K562 (cell line): ENCODE results near the gene GMPR2. TPM values are rescaled to one million over a fixed set of nuclear protein-coding genes. Genes with fewer than 3 reads are reported as not detected.

Experiments
- ATF2 ChIP-seq: sonication (generic); formaldehyde crosslinking; IDR thresholded peaks from 2 replicates; pipeline ENCODE4 v1.8.1; 2022; ENCODE audit warnings: missing genetic modification reagents
- ATF7 ChIP-seq: fragments of 450-650 bp; IDR thresholded peaks from 2 replicates; pipeline ENCODE4 v1.7.1; 2014; ENCODE audit warnings: mild to moderate bottlenecking, moderate library complexity
- CHD2 ChIP-seq: IDR thresholded peaks from 2 replicates; pipeline ENCODE4 v1.6.1; 2011; ENCODE audit warnings: low read depth, low read length
- CTBP1 ChIP-seq: fragments of 450-650 bp; IDR thresholded peaks from 2 replicates; pipeline ENCODE4 v1.6.1; 2016; ENCODE audit warnings: borderline replicate concordance
- ERF ChIP-seq: fragments of 450-650 bp; formaldehyde crosslinking; IDR thresholded peaks from 2 replicates; pipeline ENCODE4 v1.4.0; 2020; ENCODE audit warnings: mild to moderate bottlenecking, mixed read lengths
- ETV6 ChIP-seq, 3 experiments: fragments of 150-350 bp in 1 of 3; sonication (generic) in 1 of 3; formaldehyde crosslinking in 1 of 3; IDR thresholded peaks; 2 replicates each; pipeline versions ENCODE4 v1.6.1 to v1.8.0; 2014 to 2022; ENCODE audit warnings: borderline replicate concordance in 2 of 3, low read depth in 2 of 3, antibody characterized with exemption in 1 of 3, low read length in 1 of 3, mild to moderate bottlenecking in 1 of 3, missing genetic modification reagents in 1 of 3
- HDAC1 ChIP-seq, 2 experiments: fragments of 450-650 bp; IDR thresholded peaks; 2 replicates each; pipeline ENCODE4 v1.6.1; 2016 to 2017; ENCODE audit warnings: inconsistent platforms in 1 of 2, mild to moderate bottlenecking in 1 of 2, moderate library complexity in 1 of 2
- JUND ChIP-seq, 2 experiments: IDR thresholded peaks; 2 replicates in 1 of 2; 3 replicates in 1 of 2; pipeline ENCODE4 v1.6.1; 2011; ENCODE audit warnings: borderline replicate concordance in 2 of 2, low read depth in 2 of 2, low read length in 2 of 2, improper control_type of control experiment in 1 of 2, missing biosample characterization in 1 of 2, missing genetic modification characterization in 1 of 2, missing genetic modification reagents in 1 of 2
- MYNN ChIP-seq, 2 experiments: sonication (generic); formaldehyde crosslinking in 1 of 2; IDR thresholded peaks; 2 replicates each; pipeline versions ENCODE4 v1.5.0 to v1.6.1; 2016 to 2020; ENCODE audit warnings: antibody characterized with exemption in 1 of 2, missing genetic modification reagents in 1 of 2
- NUFIP1 ChIP-seq: fragments of 450-650 bp; IDR thresholded peaks from 2 replicates; pipeline ENCODE4 v1.6.1; 2018; ENCODE audit not compliant: partially characterized antibody
- PBX2 ChIP-seq, 2 experiments: IDR thresholded peaks in 1 of 2; conservative IDR thresholded peaks in 1 of 2; 2 replicates each; pipeline ENCODE4 v1.6.1; 2016; ENCODE audit warnings: low read depth in 2 of 2, mild to moderate bottlenecking in 1 of 2, missing compliant biosample characterization in 1 of 2, missing genetic modification characterization in 1 of 2, moderate library complexity in 1 of 2
- PML ChIP-seq: IDR thresholded peaks from 2 replicates; pipeline ENCODE4 v1.6.1; 2012; ENCODE audit warnings: low read length, inconsistent platforms
- RAD21 ChIP-seq, 2 experiments: fragments of 250-450 bp in 1 of 2; fragments of 450-650 bp in 1 of 2; sonication (Bioruptor Pico) in 1 of 2; formaldehyde crosslinking in 1 of 2; IDR thresholded peaks in 1 of 2; conservative IDR thresholded peaks in 1 of 2; 2 replicates each; pipeline versions ENCODE4 v1.4.0 to v1.8.0; 2020 to 2022; ENCODE audit warnings: mild to moderate bottlenecking in 2 of 2, moderate library complexity in 1 of 2
- RNF2 ChIP-seq: sonication (generic); IDR thresholded peaks from 2 replicates; pipeline ENCODE4 v1.6.1; 2016
- SMAD1 ChIP-seq: fragments of 150-350 bp; IDR thresholded peaks from 2 replicates; pipeline ENCODE4 v1.6.1; 2014; ENCODE audit warnings: low read length, low read depth; ENCODE audit not compliant: partially characterized antibody
- TARDBP ChIP-seq: fragments of 450-650 bp; IDR thresholded peaks from 2 replicates; pipeline ENCODE4 v1.6.1; 2016
- TOE1 ChIP-seq, 2 experiments: fragments of 450-650 bp in 1 of 2; sonication (generic) in 1 of 2; formaldehyde crosslinking in 1 of 2; IDR thresholded peaks; 2 replicates each; pipeline versions ENCODE4 v1.7.1 to v1.8.0; 2016 to 2022; ENCODE audit warnings: borderline replicate concordance in 2 of 2, mild to moderate bottlenecking in 2 of 2, antibody characterized with exemption in 1 of 2, inconsistent platforms in 1 of 2, low read depth in 1 of 2, missing genetic modification reagents in 1 of 2, moderate library complexity in 1 of 2
- TRIM24 ChIP-seq, 2 experiments: fragments of 450-650 bp; IDR thresholded peaks; 2 replicates each; pipeline ENCODE4 v1.6.1; 2016
- TRIM28 ChIP-seq: fragments of 450-650 bp; IDR thresholded peaks from 2 replicates; pipeline ENCODE4 v1.6.1; 2017
- ZBTB12 ChIP-seq: fragments of 250-450 bp; sonication (Bioruptor Pico); IDR thresholded peaks from 2 replicates; pipeline ENCODE4 v1.4.0; 2020
- ZNF124 ChIP-seq: sonication (generic); formaldehyde crosslinking; IDR thresholded peaks from 2 replicates; pipeline ENCODE4 v1.8.1; 2022; ENCODE audit warnings: missing genetic modification reagents
- polyA plus RNA-seq, 8 experiments: library from polyadenylated mRNA; depleted of rRNA in 4 of 8; stranded (reverse) in 5 of 8; unstranded in 3 of 8; fragments of >200 nt; fragmentation: Nextera tagmentation in 2 of 8; fragmentation: Illumina TruSeq in 1 of 8; extraction: Ambion mirVana in 2 of 8; extraction: Trizol in 1 of 8; gene quantifications; 2 replicates each; pipeline versions ENCODE4 v1.2.1 to v1.2.3, GENCODE V29; 2011 to 2014; ENCODE audit warnings: inconsistent platforms in 1 of 8, missing spikeins in 1 of 8
- total RNA-seq, 7 experiments: library from RNA; depleted of rRNA in 6 of 7; stranded (reverse); fragments of >200 nt in 6 of 7; fragmentation: Illumina TruSeq in 2 of 7; extraction: Trizol in 2 of 7; gene quantifications; 2 replicates each; pipeline versions ENCODE4 v1.2.1 to v1.2.3, GENCODE V29; 2011 to 2021; ENCODE audit warnings: low replicate concordance in 1 of 7

GMPR2 gene
- total and polyA plus RNA-seq, 9 of the 15 experiments (the other 6 are each of a cell fraction or from before 2014, with no cell fraction given) = 26.4 to 67.4 (median 36.3) TPM

GRCh38 chr14:24212924-24213865, 19.5 kb upstream of the GMPR2 start, which contains the start of gene CHMP4A (continued):
- no peak for TF ChIP-seq PBX2 (CRISPR knock-in tag; IDR thresholded peaks at IDR 0.05; ENCODE audit: low read depth)
- no peak for TF ChIP-seq PBX2 (tag; conservative IDR thresholded peaks at IDR 0.05; ENCODE audit: low read depth)
- TF ChIP-seq TRIM24 (IDR thresholded peaks at IDR 0.05) = no peak
- TF ChIP-seq NUFIP1 = no peak
- TF ChIP-seq SMAD1 = peak; percentile 79
- TF ChIP-seq ERF (CRISPR knock-in tag) = no peak
- no peak for TF ChIP-seq ATF2 (CRISPR knock-in tag)
- peak; percentile 39; the same call in 1 of the 2 replicates for TF ChIP-seq CTBP1
- TF ChIP-seq TRIM28 = no peak
- no peak for TF ChIP-seq ZNF124 (CRISPR knock-in tag)
- peak; percentile 100 for TF ChIP-seq TOE1 (IDR thresholded peaks at IDR 0.05; ENCODE audit: borderline replicate concordance)
- TF ChIP-seq TOE1 (CRISPR knock-in tag; IDR thresholded peaks at IDR 0.05; ENCODE audit: borderline replicate concordance, low read depth) = no peak
- peak in 1 of 2 experiments; percentile 88; a peak in 2 of 4 replicates for TF ChIP-seq HDAC1 (IDR thresholded peaks at IDR 0.05)
- TF ChIP-seq RAD21 (CRISPR knock-in tag; conservative IDR thresholded peaks at IDR 0.05 in 1 of 2, IDR thresholded peaks at IDR 0.05 in 1 of 2) = 0 out of 4 replicates have a peak, but pooled peaks of 1 of the 2 experiments have one; percentile 6
- TF ChIP-seq ETV6 (IDR thresholded peaks at IDR 0.05; ENCODE audit: borderline replicate concordance in 1 of 2, low read depth in 2 of 2, low read length in 1 of 2) = no peak
- TF ChIP-seq ETV6 (CRISPR knock-in tag; IDR thresholded peaks at IDR 0.05; ENCODE audit: borderline replicate concordance) = no peak
- peak; percentile 86 for TF ChIP-seq CHD2
- peak; percentile 94 for TF ChIP-seq ZBTB12 (CRISPR knock-in tag)
- 0 out of 2 replicates have a peak, but pooled peaks have one; percentile 12 for TF ChIP-seq JUND (IDR thresholded peaks at IDR 0.05; ENCODE audit: borderline replicate concordance, low read depth, low read length)
- no peak; the same call in 2 of the 3 replicates for TF ChIP-seq JUND (tag; IDR thresholded peaks at IDR 0.05; ENCODE audit: borderline replicate concordance, low read depth, low read length)
- TF ChIP-seq ATF7 = peak; percentile 59; the same call in 1 of the 2 replicates
- no peak for TF ChIP-seq TARDBP
- no peak for TF ChIP-seq MYNN (IDR thresholded peaks at IDR 0.05)
- no peak for TF ChIP-seq MYNN (CRISPR knock-in tag; IDR thresholded peaks at IDR 0.05)
- TF ChIP-seq PML = peak; percentile 82
- no peak for TF ChIP-seq RNF2
